Stomach (tissue), 9 donors: ENCODE measurements around the gene HIP1. TPM values are rescaled to one million over a fixed set of nuclear protein-coding genes. Genes with fewer than 3 reads are reported as not detected.
"Not testable (repeated sequence)": the region's sequence is repeated elsewhere in the genome, so short reads cannot be mapped to it uniquely, and the experiment has no call there.

Experiments
- DNase-seq, 2 donors: peaks; one replicate each; pipeline versions ENCODE4 v3.0.0 to v3.0.0-alpha.2; 2013 to 2019
- H3K27ac ChIP-seq, 5 donors: fragments of 200-600 bp in 4 of 5; sonication (generic) in 4 of 5; one replicate each; pipeline ENCODE4 v1.5.1; 2013 to 2019; ENCODE audit warnings: mild to moderate bottlenecking in 1 of 5, moderate library complexity in 1 of 5
- H3K27me3 ChIP-seq, 3 donors: fragments of 200-600 bp; sonication (generic); one replicate each; pipeline ENCODE4 v1.5.1; 2017 to 2019; ENCODE audit warnings: mixed run types in 1 of 3
- H3K36me3 ChIP-seq, 4 donors: fragments of 200-600 bp; sonication (generic); 1 replicate in 3 of 4; 2 replicates in 1 of 4; pipeline ENCODE4 v1.5.1; 2016 to 2019
- H3K4me1 ChIP-seq, 4 donors: fragments of 200-600 bp; sonication (generic); one replicate each; pipeline ENCODE4 v1.5.1; 2016 to 2019
- H3K4me3 ChIP-seq, 4 donors: fragments of 200-600 bp; sonication (generic) in 3 of 4; one replicate each; pipeline ENCODE4 v1.5.1; 2016 to 2019; ENCODE audit warnings: mild to moderate bottlenecking in 1 of 4
- H3K9me3 ChIP-seq, 4 donors: fragments of 200-600 bp; sonication (generic); one replicate each; pipeline ENCODE4 v1.5.1; 2016 to 2019
- CTCF ChIP-seq, 7 experiments: fragments of 450-650 bp in 4 of 7; fragments of 200-600 bp in 3 of 7; sonication (generic) in 3 of 7; IDR thresholded peaks; one replicate each; pipeline ENCODE4 v1.5.1; 2016 to 2019; ENCODE audit warnings: antibody characterized with exemption in 7 of 7, control low read depth in 2 of 7, mild to moderate bottlenecking in 1 of 7
- EP300 ChIP-seq: sonication (generic); formaldehyde crosslinking; IDR thresholded peaks from one replicate; pipeline ENCODE4 v1.6.1; 2017; ENCODE audit warnings: antibody characterized with exemption
- POLR2A ChIP-seq, 4 donors: fragments of 450-650 bp; IDR thresholded peaks; one replicate each; pipeline ENCODE4 v1.6.1; 2016; ENCODE audit warnings: antibody characterized with exemption in 4 of 4, control low read depth in 2 of 4, mild to moderate bottlenecking in 1 of 4, moderate library complexity in 1 of 4
- POLR2AphosphoS5 ChIP-seq, 3 donors: sonication (generic); formaldehyde crosslinking; IDR thresholded peaks; one replicate each; pipeline ENCODE4 v1.6.1; 2016; ENCODE audit warnings: antibody characterized with exemption in 3 of 3
- WGBS, 5 donors: extraction: QIAGEN DNeasy Blood & Tissue Kit in 3 of 5; methylation state at CpG; one replicate each; pipeline versions ENCODE4 v1.1.5 to v1.1.7; 2013 to 2018; 5-methylcytosine and 5-hydroxymethylcytosine counted together
- intact Hi-C: fragments of 100-400 bp; cut with DNase I; formaldehyde crosslinking; loops from one replicate; pipeline ENCODE4 v1.15.1; 2023; ENCODE audit warnings: low total_unique reads
- polyA plus RNA-seq, 3 donors: library from polyadenylated mRNA; stranded (reverse); fragments of 200-250 nt; gene quantifications; one replicate each; pipeline ENCODE4 v1.2.3, GENCODE V29; 2013
- total RNA-seq, 5 donors: library from RNA; depleted of rRNA; stranded (reverse); fragments of >200 nt; gene quantifications; one replicate each; pipeline versions ENCODE4 v1.1.0 to v1.2.3, GENCODE V29; 2014 to 2016
- donor health status: healthy with polysubstance abuse.
- donor health status: Bipolar disorder and iron deficiency.
- donor health status: healthy.

HIP1 gene
- total and polyA plus RNA-seq, 8 donors = 2.8 to 15.8 (median 6.8) TPM

- Histone ChIP-seq H3K9me3 (no peaks in the 10 kb centered on the region), H3K27me3 (no peaks in the 10 kb centered on the region), H3K4me3 (no peak overlapping the region), H3K4me1 (peaks cover 0 to 17% (median 0%) of the 10 kb centered on the region in 4 donors), H3K27ac (no peak overlapping the region), H3K36me3 (peaks cover 14 to 94% (median 81%) of the 10 kb centered on the region in 4 donors)
- DNase-seq = no peak
- no peak for TF ChIP-seq CTCF (IDR thresholded peaks at IDR 0.05)
- TF ChIP-seq POLR2AphosphoS5 (IDR thresholded peaks at IDR 0.05) = no peak
- TF ChIP-seq EP300 = no peak
- no peak for TF ChIP-seq POLR2A (IDR thresholded peaks at IDR 0.05)
- intact Hi-C loops = no loop called here
- WGBS, 5 donors = 92 to 99% (median 95%) methylated on average over 3 of the region's 3 CpGs
These were observed 175.6 kb downstream of the HIP1 start for GRCh38 chr7:75563171-75563570.

- no peaks in the 10 kb centered on the region for H3K27me3 ChIP-seq
- 86 to 94% (median 90%) methylated on average over 5 to 6 of the region's 6 CpGs for WGBS, 5 donors
- peaks cover 33 to 99% (median 91%) of the 10 kb centered on the region in 4 donors for H3K36me3 ChIP-seq
- TF ChIP-seq EP300 = no peak
- no peak for TF ChIP-seq CTCF (IDR thresholded peaks at IDR 0.05)
- no peak for TF ChIP-seq POLR2AphosphoS5 (IDR thresholded peaks at IDR 0.05)
- TF ChIP-seq POLR2A (IDR thresholded peaks at IDR 0.05) = no peak
- intact Hi-C loops = no loop called here
- no peak for DNase-seq
- no peak overlapping the region for H3K27ac ChIP-seq
- H3K4me3 ChIP-seq = no peak overlapping the region
- peaks cover 0 to 7% (median 0%) of the 10 kb centered on the region in 4 donors for H3K4me1 ChIP-seq
- no peaks in the 10 kb centered on the region for H3K9me3 ChIP-seq
These were observed 178.8 kb downstream of the HIP1 start for GRCh38 chr7:75559976-75560365.

GRCh38 chr7:75559355-75559975, 179.3 kb downstream of the HIP1 start:
- no peak overlapping the region for H3K27ac ChIP-seq
- H3K9me3 ChIP-seq = no peaks in the 10 kb centered on the region
- no peak overlapping the region for H3K4me3 ChIP-seq
- H3K4me1 ChIP-seq = peaks cover 0 to 2% (median 0%) of the 10 kb centered on the region in 4 donors
- intact Hi-C loops = no loop called here
- DNase-seq = no peak
- peaks cover 37 to 99% (median 94%) of the 10 kb centered on the region in 4 donors for H3K36me3 ChIP-seq
- no peaks in the 10 kb centered on the region for H3K27me3 ChIP-seq
- WGBS, 5 donors = 93 to 95% (median 94%) methylated on average over 26 to 27 of the region's 27 CpGs
- no peak for TF ChIP-seq POLR2A (IDR thresholded peaks at IDR 0.05)

GRCh38 chr7:75556835-75557234, 181.9 kb downstream of the HIP1 start:
- intact Hi-C loops, H3K27ac ChIP-seq, H3K4me3 ChIP-seq, H3K27me3 ChIP-seq, DNase-seq, H3K4me1 ChIP-seq, H3K9me3 ChIP-seq: not testable (repeated sequence)
- 91 to 98% (median 94%) methylated on average over 6 of the region's 6 CpGs for WGBS, 5 donors
- peaks cover 42 to 100% (median 98%) of the 10 kb centered on the region in 4 donors for H3K36me3 ChIP-seq

GRCh38 chr7:75555736-75556135, 183.0 kb downstream of the HIP1 start:
- no peak for DNase-seq
- Histone ChIP-seq H3K4me3 (no peak overlapping the region), H3K36me3 (peaks cover 42 to 97% (median 94%) of the 10 kb centered on the region in 4 donors), H3K9me3 (no peaks in the 10 kb centered on the region), H3K27ac (no peak overlapping the region), H3K27me3 (no peaks in the 10 kb centered on the region), H3K4me1 (no peaks in the 10 kb centered on the region)
- intact Hi-C loops = no loop called here
- TF ChIP-seq EP300 = no peak
- no peak for TF ChIP-seq POLR2A (IDR thresholded peaks at IDR 0.05)
- no peak for TF ChIP-seq CTCF (IDR thresholded peaks at IDR 0.05)
- TF ChIP-seq POLR2AphosphoS5 (IDR thresholded peaks at IDR 0.05) = no peak
- 97 to 100% (median 97%) methylated on average over 10 to 13 of the region's 13 CpGs for whole genome bisulfite sequencing, 5 donors
